Measurements from ENCODE around the gene OR11G2.
A peak's percentile ranks its signal among the peaks of the same experiment; 100 is the strongest.
"Not testable (repeated sequence)": the region's sequence is repeated elsewhere in the genome, so short reads cannot be mapped to it uniquely, and the experiment has no call there.

Gene OR11G2, protein sequence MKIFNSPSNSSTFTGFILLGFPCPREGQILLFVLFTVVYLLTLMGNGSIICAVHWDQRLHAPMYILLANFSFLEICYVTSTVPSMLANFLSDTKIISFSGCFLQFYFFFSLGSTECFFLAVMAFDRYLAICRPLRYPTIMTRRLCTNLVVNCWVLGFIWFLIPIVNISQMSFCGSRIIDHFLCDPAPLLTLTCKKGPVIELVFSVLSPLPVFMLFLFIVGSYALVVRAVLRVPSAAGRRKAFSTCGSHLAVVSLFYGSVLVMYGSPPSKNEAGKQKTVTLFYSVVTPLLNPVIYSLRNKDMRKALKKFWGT

DNA sequence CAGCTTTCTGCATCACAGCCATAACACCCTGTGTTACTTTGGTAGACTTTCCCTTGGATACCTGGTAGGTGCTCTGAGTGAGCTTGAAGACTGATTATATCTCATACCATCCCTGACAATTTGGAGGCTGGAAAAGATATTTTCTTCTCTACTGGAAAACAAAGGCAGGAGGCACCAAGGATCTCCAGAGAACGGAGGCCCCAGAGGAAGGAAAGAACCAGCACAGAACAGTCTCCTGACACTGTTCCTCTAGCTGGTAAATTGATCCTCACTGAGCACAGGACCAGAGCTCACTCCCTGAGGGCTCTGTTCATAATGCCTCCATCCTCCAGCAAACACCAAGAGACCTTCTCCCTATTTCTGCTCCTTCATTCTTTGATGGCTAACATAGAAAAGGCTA lies at the start of gene OR11G2:
Gene OR11G2 (plus strand): TSS at position 301 of the 400 bp plus-strand sequence. CDS start 6,542 bp downstream, outside the sequence.
- intact Hi-C loops (cut with DNase I): no loop called here
- DNase-seq: no peak

DNA sequence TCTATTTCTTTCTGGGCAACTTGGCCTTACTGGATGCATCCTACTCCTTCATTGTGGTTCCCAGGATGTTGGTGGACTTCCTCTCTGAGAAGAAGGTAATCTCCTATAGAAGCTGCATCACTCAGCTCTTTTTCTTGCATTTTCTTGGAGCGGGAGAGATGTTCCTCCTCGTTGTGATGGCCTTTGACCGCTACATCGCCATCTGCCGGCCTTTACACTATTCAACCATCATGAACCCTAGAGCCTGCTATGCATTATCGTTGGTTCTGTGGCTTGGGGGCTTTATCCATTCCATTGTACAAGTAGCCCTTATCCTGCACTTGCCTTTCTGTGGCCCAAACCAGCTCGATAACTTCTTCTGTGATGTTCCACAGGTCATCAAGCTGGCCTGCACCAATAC lies 46.8 kb upstream of the OR11G2 start:
- DNase-seq: no peak
- intact Hi-C loops (cut with DNase I): no loop called here

DNA sequence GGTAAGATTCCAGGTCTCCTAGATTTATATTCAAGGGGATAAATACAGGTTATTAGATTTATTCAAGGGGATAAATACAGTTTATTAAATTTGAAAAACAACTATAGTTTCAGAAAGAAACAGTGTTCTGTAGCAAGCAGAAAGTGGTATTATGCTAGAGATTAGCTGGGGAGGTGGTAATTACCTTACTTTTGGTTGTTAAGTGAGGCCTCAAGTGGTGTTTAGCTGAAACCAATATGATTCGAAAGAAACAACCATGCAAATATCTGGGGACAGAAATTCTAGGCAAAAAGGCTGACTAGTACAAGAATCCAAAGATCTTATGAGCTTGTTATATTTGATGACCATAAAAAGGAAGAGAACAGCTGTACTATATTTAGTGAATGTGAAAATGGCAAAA lies 45.9 kb upstream of the OR11G2 start:
- DNase-seq: no peak
- intact Hi-C loops (cut with DNase I): no loop called here

DNA sequence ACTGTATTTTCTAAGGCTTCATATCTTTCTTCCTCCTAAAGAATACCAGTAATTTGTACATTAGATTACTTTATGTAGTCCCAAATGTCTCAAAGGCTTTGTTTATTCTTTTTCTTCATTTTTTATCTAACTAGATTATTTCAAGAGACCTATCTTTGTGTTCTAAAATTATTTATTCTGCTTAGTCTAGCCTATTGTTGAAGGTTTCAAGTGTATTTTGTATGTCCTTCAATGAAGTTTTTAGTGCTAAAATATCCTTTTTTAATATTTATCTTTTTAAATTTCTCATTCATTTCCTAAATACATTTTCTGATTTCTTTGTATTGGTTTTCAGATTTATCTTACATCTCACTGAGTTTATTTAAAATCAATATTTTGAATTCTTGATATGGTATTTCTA lies 26.2 kb upstream of the OR11G2 start:
- intact Hi-C loops (cut with DNase I): no loop called here
- no peak for DNase-seq

DNA sequence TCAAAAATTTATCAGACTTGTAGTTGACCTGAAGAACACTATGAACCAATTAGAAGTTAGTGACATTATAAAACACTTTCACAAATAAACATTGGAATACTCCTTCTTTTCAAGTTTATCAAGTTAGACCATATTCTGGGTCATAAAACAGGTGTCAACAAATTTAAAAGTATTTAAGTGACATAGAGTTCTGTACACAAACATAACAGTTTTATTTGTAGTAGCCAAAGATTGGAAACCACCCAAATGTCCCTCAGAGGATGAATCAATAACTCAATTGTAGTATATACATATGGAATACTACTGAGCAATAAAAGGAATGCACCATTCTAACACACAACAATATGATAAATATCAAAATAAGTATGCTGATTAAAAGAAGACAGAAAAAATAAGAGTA lies 23.6 kb upstream of the OR11G2 start:
- intact Hi-C loops (cut with DNase I): no loop called here
- DNase-seq: no peak

DNA sequence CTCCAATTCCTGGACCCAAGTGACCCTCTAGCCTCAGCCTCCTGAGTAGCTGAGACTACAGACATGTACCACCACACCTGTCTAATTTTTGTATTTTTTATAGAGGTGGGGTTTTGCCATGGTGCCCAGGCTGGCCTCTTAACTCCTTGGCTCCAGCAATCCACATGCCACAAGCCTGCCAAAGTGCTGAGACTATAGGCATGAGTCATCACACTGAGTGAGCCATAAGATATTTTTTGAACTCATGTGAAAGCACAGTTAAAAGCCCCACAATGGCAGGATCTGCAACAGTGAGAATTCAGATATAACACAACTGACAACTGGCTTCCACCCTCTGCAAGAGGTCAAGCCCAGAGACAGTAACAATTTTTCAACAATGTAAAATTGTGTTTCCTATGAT lies 20.8 kb upstream of the OR11G2 start:
- intact Hi-C loops (cut with DNase I): not testable (repeated sequence)

DNA sequence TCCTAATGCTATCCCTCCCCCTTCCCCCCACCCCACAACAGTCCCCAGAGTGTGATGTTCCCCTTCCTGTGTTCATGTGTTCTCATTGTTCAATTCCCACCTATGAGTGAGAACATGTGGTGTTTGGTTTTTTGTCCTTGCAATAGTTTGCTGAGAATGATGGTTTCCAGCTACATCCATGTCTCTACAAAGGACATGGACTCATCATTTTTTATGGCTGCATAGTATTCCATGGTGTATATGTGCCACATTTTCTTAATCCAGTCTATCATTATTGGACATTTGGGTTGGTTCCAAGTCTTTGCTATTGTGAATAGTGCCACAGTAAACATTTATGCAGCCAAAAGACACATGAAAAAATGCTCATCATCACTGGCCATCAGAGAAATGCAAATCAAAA lies 16.5 kb upstream of the OR11G2 start:
- intact Hi-C loops (cut with DNase I); DNase-seq: not testable (repeated sequence)

More for the DNA sequence above, 20.8 kb upstream of the OR11G2 start:
- DNase-seq: not testable (repeated sequence)

DNA sequence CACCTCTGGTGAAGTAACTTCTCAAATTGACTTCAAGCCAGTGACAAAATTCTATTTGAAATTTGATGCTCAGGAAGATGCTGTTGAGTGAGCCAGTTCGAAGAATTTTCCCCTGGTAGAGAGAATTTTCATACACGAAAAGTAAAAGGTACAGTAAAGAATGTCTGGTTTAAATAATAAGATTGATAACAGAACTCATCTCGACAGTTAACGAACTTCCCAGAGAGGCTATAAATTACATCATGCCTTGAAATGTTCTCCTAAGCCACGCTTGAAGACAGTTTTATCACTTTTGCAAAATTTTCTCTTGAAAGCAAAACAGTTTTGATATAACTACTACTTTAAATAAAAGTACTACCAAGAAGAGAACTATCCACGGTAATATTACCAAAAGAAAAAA lies 14.4 kb upstream of the OR11G2 start:
- intact Hi-C loops (cut with DNase I): no loop called here
- no peak for DNase-seq

DNA sequence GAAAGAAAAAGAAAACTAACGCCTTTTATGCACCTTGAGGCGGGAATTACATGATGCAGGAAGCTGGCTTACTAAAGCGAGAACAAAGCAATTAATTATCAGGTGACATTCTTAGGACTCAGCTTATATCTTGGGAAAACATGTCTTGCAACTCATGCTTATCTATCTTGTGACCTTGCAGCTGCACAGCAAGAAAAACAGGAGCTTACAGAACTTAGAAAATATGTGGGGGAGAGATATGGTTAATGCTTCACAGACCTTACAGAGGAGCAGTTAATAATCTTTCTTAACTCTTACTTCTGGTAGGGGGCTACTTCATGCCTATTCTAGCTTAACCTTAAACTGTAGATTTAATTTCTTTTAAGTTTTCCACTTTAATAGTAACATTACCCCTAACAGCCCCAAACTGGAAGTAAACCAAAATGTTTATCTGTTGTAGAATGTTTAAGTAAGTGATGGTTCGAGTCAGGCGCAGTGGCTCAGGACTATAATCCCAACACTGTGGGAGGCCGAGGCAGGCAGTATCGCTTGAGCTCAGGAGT lies 13.2 kb upstream of the OR11G2 start:
- no peak for DNase-seq
- intact Hi-C loops (cut with DNase I): no loop called here

DNA sequence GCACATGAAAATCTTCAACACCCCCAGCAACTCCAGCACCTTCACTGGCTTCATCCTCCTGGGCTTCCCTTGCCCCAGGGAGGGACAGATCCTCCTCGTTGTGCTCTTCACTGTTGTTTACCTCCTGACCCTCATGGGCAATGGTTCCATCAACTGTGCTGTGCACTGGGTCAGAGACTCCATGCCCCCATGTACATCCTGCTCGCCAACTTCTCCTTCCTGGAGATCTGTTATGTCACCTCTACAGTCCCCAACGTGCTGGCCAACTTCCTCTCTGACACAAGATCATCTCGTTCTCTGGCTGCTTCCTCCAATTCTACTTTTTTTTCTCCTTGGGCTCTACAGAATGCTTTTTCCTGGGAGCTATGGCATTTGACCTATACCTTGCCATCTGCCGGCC lies 11.5 kb upstream of the OR11G2 start:
- DNase-seq: no peak
- intact Hi-C loops (cut with DNase I): no loop called here

DNA sequence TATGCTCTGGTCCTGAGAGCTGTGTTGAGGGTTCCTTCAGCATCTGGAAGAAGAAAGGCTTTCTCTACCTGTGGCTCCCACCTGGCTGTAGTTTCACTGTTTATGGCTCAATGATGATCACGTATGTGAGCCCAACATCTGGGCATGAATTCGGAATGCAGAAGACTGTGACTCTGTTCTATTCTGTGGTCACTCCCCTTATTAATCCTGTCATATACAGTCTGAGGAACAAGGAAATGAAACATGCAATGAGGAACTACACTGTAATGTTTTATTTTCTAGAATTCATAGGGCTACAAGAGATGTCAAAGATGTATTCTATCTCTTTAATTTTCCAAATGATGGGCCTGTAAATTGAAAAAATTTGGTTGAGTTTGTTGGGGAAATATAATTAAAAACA lies 10.8 kb upstream of the OR11G2 start:
- intact Hi-C loops (cut with DNase I): no loop called here

DNA sequence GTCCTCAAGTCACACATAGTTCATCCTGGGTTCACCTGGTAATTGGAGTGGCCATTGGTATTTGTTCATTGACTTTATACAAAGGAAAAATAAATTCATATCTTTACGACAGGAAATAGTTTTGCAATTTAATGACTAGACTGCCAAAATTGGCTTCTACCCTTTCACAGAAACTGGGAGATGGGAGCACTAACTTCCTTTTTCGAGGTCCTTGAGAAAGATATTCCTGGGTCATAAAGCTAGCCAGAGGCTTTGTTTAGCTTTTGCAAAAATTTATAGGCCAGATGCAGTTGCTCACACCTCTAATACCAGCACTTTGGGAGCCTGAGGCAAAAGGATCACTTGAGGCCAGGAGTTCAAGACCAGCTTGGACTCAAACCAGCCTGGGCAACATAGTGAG lies 10.2 kb upstream of the OR11G2 start:
- DNase-seq: no peak
- intact Hi-C loops (cut with DNase I): no loop called here

More for the DNA sequence above, 10.8 kb upstream of the OR11G2 start:
- no peak for DNase-seq

DNA sequence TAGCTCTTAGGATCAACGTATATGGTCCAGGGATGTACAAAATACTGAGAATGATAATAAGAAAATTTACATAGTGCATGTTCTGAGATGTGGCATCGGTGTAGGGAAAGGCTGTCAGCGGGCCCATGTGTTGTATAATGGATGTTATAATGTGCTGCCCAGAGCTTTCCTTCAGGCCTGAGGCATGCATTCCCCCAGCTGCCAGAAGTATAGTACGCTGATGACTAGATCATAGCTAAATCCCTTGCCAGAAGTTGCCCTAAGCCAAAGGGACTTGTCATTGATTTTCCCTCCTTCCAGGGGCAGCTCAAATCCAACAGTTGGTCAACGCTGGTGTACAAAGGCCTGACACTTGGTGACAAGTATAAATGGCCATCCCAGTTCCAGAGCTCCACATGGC lies 6.5 kb upstream of the OR11G2 start:
- intact Hi-C loops (cut with DNase I): no loop called here
- DNase-seq: no peak

DNA sequence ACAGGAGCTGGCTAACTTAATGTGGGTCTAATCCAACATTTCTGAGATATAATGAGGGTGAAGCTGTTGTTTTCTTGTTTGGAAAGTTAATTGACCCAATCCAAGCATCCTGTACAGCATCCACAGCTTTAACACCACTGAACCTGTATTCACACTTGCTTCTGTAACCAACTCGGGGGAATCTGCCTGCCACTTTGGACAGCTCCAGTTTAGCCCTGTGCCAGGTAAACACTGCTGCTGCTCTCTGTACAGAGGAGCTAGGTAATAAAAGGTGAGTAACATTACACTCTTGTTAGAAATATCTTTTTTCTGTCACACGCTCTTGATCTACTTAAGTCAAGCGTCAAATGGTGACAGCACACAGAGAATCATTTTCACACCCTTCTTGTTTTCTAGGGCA lies 700 bp downstream of the OR11G2 start:
- DNase-seq: no peak
- intact Hi-C loops (cut with DNase I): no loop called here

DNA sequence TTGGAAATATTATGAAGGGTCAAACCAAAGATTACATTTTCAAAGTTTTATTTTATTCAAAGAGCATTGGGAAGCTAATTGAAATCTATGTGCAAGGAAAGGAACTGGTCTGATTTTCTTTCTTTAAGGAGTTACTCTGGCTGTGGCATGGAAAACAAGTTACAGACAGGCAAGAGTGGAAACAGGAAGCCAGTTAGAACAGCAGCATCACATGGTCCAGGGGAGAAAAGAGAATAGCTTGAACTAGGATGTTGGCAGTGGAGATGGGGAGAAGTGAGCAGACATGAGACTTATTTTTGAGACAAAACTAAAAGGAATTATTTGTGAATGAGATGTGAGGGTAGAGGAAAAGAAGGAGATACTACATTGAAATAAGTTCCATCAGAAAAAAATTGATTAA lies 3.4 kb downstream of the OR11G2 start:
- DNase-seq: no peak
- intact Hi-C loops (cut with DNase I): no loop called here

DNA sequence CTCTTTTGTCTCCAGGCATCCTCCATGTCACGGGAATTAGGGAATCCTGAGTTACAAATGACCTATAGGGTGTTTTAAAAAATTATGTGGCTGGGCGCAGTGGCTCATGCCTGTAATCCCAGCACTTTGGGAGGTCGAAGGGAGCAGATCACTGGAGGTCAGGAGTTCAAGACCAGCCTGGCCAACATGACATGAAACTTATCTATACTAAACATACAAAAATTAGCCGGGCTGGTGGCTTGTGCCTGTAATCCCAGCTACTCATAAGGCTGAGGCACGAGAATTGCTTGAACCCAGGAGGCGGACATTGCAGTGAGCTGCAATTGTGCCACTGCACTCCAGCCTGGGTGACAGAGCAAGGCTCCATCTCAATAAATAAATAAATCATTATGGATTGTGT lies 4.5 kb downstream of the OR11G2 start:
- DNase-seq: peak in 1 of 10 donors; percentile 44
- intact Hi-C loops (cut with DNase I): not testable (repeated sequence)

DNA sequence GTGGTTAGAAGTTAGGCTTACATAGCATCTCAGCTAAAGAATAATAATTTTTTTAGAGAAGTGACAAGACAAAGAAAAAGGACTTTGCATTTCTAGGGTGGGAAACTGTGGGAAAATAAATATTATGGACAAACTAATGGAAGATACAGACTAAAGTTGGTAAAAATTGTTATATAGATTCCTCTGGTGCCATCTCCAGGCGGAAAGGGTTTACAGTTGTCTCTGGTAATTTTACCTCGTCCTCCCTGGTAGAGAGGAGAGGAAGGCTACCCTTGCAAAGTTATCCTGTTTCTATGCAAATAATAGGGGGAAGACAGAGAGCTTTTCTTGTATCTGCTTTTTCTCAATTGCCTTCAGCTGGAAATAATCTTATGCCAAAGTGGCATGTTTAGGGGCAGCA lies 5.2 kb downstream of the OR11G2 start:
- intact Hi-C loops (cut with DNase I): no loop called here

DNA sequence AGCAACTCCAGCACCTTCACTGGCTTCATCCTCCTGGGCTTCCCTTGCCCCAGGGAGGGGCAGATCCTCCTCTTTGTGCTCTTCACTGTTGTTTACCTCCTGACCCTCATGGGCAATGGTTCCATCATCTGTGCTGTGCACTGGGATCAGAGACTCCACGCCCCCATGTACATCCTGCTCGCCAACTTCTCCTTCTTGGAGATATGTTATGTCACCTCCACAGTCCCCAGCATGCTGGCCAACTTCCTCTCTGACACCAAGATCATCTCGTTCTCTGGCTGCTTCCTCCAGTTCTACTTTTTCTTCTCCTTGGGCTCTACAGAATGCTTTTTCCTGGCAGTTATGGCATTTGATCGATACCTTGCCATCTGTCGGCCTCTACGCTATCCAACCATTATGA lies 6.8 kb downstream of the OR11G2 start:
- intact Hi-C loops (cut with DNase I): no loop called here
- DNase-seq: no peak

More for the DNA sequence above, 5.2 kb downstream of the OR11G2 start:
- no peak for DNase-seq

DNA sequence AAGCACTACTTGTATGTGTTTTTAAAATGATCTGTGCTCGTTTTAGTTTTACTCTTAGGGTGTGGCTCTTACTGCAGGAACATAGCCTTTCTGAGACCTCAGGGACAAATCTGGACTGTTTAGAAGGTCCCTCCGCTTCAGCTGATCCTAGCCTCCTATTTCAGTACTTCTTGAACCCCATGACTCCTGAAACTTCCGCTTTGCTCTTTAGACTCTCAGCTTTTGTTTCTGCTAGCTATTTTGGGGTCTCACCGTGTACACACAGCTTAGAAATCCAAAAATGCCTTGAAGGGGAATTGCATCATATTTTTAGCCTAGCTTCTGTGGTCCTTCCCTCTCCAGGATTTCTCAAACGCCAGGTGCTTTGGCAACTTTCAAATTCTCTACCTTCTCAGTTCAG lies 8.3 kb downstream of the OR11G2 start:
- intact Hi-C loops (cut with DNase I): no loop called here
- no peak for DNase-seq

DNA sequence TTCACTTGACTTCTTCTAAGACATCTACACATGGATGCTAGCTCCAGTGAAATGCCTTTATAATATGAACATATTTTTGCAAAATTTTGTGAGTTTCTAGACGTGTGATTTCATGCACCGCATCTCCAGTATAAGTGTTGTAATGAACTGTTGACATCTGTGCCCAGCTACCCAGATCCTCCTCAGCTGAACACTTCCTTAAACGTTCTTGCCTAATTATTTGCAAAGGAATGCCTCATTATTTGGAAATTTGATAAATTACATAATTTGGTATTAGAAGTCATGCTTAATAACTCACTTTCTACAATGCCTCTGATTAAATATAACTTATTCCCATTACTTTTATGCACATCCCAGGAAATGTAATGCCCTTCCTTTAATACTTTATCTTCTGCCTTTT lies 14.0 kb downstream of the OR11G2 start:
- intact Hi-C loops (cut with DNase I): no loop called here
- DNase-seq: no peak

DNA sequence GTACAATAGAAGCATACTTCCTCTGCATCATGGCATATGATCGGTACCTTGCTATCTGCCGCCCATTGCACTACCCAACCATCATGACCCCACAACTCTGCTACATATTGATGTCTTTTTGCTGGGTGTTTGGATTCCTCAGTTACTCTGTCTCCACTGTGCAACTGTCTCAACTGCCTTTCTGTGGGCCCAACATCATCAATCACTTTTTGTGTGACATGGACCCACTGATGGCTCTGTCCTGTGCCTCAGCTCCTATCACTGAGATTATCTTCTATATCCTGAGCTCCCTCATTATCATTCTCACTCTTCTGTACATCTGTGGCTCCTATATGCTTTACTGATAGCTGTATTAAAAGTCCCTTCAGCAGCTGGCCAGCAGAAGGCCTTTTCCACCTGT lies 18.9 kb downstream of the OR11G2 start:
- no peak for DNase-seq
- intact Hi-C loops (cut with DNase I): no loop called here

DNA sequence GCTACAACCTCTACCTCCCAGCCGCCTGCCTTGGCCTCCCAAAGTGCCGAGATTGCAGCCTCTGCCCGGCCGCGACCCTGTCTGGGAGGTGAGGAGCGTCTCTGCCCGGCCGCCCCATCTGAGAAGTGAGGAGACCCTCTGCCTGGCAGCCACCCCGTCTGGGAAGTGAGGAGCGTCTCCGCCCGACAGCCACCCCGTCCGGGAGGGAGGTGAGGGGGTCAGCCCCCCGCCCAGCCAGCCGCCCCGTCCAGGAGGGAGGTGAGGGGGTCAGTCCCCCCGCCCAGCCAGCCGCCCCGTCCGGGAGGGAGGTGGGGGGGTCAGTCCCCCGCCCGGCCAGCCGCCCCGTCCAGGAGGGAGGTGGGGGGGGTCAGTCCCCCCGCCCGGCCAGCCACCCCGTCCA lies 21.7 kb downstream of the OR11G2 start:
- intact Hi-C loops (cut with DNase I): not testable (repeated sequence)
- peak in 2 of 10 donors; percentile 33 to 74 for DNase-seq

DNA sequence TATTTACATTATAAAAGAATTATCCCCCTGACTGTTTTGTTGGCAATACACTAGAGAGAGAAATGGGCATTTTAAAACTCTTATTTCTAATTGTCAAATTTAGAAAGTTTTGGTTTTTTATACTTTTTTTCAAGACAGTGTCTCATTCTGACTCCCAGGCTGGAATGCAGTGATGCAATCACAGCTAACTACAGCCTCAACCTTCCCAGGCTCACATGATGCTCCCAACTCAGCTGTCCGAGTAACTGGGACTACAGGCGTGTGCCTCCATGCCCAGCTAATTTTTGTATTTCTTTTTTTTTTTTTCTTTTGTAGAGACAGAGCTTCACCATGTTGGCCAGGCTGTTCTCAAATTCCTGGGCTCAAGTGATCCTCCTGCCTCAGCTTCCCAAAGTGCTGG lies 24.5 kb downstream of the OR11G2 start:
- DNase-seq: no peak
- intact Hi-C loops (cut with DNase I): no loop called here

Data from posterior cingulate gyrus (tissue), 11 donors.